GM18502 (cell line): Measurements from ENCODE around the gene TMEM138.

Experiments used
- ATAC-seq: cut with Tn5 transposase; IDR thresholded peaks from one replicate; pipeline ENCODE4 v1.9.1; 2021; ENCODE audit warnings: mild to moderate bottlenecking; ENCODE audit not compliant: unreplicated experiment, poor library complexity

The TMEM138 gene

DNA sequence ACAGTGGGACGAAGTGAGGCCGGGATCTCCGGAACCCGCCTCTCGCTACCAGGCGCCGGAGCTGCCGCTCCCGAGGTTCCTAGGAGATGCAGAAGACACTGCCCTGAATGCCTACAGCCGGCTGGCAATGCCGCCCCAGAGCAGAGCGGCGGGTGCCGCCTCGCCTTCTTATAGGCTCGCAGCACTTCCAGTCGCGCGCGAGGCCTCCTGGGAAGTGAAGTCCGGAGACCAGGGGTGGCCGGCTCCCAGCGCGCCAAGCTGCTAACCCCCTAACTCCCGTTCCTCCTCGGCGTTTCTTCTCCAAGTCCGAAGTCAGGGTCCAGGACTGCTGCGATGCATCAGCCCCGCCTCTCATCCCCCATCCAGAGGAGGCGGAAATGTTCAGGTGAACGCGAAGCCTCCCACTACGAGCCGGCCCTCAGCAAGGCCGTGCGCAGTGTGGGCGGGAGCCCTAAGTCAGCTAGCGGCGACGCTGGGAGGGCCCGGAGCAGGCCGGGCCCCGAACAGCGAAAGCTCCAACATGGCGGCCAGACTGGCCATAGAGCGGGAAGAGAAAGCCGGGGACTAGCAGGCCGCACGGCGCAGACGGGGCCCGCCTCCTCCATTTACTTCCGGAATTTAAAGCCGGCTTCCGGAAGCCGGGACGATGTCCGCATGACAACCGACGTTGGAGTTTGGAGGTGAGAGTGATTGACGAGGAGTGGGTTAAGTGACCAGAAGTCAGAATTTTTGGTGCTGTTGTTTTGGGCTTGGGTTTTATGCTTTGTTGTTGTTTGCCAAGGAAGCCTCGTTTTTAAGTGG is at the start of gene TMEM138, which contains the start of gene CYB561A3:
TSS of gene TMEM138 (plus strand) at position 634 of the 801 bp plus-strand sequence. CDS start 2,017 bp downstream, outside the sequence.
TSS of gene CYB561A3 (minus strand) at position 142 of the 801 bp plus-strand sequence. CDS start 5,169 bp downstream, outside the sequence.
- peak; percentile 83 for ATAC-seq

DNA sequence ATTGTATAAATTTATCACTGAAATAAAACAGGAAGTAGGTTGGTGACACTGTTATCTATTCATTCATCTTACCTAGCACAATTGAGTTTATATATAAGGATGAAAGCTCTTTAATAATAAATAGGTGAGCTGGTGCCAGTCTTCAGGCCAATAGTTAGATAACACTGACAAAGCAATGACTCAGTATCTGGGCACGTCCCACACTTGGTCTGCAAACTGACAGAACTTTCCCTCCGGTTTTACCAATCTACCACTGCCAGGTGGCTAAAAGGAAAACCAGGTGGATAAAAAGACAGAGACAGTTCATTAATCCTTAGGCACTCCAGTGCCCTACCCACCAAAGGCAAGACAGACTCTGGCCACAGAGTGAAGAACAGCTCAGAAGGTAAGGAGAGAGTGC is 46.9 kb upstream of the TMEM138 start:
- no peak for ATAC-seq

DNA sequence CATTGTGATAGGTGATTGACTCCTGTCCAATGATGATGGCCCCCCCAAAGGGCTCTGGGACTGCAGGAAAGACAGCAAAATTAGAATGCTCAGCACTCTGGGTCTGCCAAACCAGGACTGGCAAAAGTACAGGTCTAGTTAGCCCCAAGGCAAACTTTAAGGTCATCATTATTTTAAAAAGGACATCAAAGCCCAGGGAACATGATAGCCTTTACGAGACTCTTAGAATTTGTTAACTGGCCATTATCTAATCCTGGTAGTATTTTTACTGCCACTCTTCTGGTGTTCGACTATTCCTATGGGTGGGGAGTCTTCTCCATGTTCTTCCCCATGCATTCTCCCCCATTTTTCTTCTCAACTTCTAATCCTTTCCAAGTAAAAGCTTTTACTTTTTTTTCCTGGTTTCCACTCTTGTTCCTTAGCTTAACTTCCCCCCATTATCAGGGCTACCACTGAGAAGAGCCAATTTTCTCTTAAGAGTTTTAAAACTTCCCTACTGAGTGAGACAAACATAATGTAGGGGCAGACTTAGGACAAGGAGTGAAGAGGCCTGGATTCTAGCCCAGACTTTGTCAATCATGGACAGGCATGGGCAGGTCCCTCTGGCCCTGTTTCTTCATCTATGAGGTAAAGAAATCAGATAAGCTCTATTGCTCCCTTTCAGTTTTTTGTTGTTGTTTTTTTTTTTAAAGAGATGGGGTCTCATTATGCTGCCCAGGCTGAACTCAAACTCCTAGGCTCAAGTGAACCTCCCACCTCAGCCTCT is 36.3 kb upstream of the TMEM138 start:
- ATAC-seq = no peak

DNA sequence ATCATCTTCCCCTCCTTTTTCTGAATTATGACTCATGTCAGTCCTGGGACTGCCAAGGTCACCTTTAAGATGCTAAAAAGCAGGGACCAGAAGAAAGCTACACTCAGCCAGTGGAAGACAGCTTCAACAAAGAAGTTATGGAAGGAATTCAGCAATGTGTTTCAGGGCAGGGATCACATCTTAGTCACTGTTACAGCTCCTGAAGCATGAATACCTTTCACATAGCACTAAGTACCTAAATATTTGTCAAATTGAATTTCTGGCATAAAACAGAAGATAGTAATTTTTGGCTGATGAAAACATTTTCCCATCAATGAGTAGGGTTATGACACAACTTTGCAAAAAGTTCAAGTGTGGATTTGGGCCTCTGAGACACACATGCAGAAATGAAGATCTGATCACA is 34.5 kb upstream of the TMEM138 start:
- ATAC-seq = no peak

DNA sequence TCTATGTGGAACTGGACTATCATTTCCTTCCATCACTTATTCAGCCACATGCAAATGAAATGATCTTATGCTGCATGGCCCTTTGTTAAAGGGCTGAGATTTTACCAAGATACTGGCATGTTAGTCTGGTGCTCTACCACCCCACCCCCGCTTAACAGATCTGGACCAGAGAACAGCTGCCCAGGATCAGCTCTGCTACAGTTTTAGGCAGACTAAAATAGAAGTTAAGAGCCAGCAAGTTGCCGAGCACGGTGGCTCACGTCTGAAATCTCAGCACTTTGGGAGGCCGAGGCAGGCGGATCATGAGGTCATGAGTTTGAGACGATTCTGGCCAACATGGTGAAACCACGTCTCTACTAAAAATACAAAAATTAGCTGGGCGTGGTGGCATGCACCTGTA is 33.8 kb upstream of the TMEM138 start:
- ATAC-seq = no peak

DNA sequence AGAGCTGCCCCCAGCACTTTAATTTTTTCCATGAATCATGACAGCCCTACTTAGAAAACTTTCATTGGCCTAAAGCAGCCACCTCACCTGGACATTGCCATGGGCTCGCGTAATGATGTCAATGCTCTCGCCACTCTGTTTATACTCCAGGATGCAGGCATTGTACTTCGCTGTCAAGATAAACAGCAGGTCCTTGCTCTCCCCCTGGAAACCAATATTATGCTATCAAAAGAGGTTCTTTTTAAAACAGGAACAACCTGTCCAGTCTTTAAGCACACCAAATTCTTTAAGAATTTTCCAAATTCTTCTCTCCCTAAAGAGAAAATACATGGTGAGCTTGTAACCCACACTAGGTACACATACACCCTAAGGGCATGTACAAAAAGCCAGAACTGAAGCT is 32.3 kb upstream of the TMEM138 start:
- ATAC-seq = no peak

DNA sequence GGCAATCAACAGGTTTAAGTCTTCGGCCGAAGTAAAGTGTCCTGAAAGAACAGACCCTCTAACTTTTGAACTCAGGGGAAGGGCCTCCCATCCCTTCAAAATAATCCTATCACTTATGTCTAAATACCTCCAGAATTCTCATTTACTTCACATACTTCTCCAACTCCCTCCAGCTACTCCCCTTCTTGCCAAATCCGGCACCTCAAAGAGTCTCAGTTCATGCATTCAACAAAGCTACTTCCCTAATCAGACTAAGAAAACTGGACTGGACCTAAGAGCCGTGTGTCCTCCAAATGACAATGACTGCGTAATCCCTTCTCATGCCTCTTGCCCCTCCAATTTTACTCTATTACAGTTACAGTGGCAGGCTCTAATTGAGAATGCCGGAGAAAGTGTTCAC is 30.5 kb upstream of the TMEM138 start:
- no peak for ATAC-seq

DNA sequence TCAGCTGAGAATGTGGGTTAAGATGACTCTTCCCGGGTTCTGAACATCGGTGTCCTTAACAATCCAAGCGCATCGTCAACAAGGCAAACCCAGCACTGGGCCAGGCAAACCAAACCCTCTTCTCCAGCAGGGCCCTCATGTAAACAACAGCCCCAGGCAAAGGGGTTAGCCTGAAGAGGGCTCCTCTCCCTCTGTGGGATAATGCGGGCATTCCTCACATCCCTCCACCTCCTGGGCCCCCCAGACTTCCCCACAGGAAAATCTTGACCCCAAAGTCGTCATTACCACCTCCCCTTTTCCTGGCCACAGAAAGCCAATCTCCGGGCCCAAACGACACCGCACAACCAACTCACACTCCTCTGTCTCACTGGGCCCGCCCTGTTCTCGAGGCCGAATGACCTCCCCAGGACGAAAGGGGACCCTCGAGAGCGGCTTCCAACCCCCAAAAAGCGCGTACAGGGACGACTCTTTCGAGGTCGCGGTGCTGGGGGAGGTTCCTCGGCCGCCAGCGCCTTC is 29.8 kb upstream of the TMEM138 start:
- ATAC-seq = no peak

DNA sequence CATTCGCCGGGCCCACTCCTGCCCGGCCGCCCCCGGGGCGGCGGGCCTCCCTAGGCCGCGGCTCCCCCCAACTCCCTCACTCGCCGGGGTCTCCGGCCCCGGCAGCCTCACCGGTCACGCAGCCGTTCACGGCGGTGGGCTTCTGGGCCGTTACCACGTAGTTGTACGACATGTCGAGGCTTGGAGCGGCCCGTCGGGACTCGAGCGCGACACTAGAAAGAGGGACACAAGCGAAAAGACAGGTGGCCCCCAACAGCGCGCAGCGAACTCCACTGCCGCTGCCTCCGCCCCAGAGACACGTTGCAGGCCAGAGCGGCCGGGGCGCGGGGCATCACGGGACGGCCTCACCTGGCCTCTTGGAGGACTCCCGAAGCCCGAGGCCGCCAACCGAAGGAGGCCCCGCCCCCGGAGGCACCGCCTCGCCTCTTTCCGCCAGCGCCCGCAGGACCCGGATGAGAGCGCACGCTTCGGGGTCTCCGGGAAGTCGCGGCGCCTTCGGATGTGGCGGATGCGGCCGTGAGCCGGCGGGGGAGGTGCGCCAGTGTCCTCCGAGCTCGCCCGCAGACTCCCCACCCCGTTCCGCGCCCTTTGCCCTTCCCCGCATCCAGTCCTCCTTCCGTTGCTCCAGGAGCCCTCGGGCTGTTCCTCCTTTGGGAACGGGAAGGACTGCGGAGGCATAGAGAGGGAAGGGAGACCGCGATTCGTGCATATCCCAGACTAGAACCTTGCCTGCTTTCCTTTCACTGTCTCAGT is 29.2 kb upstream of the TMEM138 start, which contains the start of the genes DDB1 and TKFC:
TSS of gene DDB1 (minus strand) at position 309 of the 753 bp plus-strand sequence. CDS start at position 172, 137 bp downstream.
TSS of gene TKFC (plus strand) at position 432 of the 753 bp plus-strand sequence. CDS start 1,501 bp downstream, outside the sequence.
- ATAC-seq = peak; percentile 86

DNA sequence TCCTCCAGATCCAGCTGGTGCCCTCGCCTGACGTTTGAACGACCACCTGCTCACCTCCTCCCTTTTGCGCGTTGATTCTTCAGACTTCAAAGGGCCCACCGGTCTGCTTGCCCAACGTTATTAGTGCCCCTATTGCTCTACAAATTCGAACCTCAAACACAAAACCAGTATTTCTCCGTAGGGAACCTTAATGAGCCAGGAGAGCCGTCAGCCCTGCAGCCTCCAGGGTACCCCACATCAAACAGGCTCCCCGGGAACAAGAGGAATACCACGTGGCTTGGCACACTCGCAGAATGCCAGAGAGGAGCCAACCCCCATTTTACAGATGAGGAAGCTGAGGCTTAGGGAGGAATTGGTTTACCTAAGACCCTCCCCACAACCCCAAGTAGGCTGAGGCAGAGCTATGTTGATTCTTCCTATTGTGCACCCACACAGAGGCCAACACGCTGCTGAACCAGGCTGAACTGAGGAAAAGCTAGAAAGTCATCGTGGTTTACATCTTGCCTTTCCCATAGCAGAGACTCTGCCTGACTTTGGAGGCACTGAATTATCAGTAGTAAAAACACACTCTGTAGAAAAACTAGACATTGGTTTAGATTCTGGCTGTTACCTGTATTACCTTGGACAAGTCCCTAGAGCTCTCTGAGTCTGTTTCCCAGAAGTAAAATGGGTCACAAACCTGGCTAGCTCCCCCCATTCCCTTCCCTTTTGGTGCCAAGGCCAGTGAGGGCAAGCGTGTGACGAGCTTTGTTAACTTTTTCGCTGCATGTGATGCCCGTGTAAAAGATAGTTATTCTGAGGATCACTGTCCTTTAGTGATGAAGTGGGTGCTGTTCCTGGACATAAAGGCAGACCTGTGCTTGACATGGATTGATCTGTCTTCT is 28.4 kb upstream of the TMEM138 start:
- ATAC-seq = no peak

DNA sequence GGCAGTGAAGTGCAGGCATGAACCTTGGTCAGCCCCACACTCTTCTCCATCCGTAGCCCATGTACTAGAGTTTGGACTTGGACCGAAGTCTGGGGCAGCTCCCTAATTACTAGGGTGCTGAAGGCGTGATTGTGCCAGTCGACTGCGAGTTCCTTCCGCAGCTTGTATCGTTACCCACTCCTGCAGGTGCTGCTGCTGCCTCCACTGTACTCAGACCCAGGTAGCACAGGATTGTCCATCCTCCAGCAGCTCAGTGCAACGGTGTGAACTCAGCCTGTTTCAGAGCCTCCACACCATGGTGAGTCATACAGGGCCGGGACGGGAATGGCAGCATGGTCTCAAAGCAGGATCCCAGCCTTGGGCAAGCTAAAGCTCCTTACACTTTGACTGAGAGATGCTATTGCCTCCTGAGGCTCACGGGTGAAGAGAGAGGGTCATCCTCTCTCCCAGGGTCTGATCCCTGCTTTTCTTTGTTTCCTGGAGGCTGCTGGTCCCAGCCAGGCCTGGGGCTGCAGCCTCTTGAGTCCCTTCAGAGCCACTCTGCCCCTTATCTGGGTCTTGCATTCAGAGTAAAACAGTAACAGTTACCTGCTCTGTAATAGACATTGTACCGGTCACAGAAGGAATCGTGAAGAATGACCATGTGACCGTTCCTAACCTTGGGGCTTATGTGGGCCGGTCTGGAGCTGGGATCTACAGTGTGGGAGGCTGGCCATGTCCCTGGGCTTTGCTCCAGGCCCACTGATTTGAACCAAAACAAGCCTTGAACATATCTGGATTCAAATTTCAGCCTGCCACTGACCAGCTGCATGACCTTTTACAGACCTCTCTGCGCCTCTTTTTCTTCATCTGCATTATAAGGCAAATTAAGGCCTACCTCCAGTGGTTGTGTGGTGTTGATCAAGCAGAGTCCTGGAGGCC is 27.5 kb upstream of the TMEM138 start:
- ATAC-seq = no peak

DNA sequence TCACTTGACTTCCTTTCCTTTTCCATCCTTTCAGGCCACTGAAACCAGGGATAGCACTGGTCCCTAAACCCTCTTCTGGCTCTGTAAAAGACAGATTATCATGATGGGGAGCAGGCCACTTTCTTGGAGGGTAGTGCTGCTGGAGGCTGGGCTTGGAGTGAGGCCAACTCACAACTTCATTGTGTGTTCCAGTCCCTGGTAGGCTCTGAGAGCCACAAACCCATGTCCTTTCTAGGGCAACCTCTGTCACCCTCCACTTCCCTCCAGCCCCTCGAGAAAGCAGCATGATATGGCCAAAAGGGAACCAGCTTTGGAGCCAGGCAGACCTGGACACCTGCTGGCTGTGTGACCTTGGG is 26.8 kb upstream of the TMEM138 start:
- no peak for ATAC-seq

DNA sequence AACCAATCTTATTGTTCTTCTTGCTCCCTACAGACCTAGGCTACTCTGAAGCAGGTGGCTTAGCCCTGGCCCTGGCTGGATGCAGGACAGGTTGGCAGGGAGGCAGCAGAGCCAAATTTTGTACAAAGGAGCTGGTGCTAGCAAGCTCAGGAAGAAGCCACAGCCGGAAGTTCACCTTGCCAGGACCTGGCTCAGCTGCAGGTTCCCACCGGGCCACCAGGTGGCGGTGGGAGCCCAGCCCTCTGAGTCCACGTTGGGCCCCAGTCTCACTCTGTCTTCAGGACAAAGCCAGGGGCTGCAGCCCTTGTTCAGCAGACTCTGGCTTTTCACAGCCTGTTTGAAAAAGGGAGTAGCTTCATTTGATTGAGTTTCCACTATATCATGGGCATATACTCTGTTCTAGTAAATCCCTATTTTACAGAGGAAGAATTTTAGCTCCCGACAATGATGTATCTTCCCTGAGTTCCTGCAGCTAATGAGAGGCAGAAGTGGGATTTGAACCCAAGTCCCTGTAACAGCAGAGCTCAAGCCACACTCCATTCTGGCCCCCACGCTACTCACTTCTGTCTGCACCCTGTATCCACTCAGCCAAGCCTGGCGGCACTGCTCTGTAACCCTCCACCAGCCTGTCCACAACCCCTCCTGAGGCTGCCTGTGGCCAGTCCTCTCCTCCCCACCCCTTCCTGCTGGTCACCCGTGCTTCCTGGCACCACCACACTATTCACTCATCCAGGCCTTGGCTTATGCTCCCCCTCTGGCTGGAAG is 25.8 kb upstream of the TMEM138 start:
- peak; percentile 56 for ATAC-seq

DNA sequence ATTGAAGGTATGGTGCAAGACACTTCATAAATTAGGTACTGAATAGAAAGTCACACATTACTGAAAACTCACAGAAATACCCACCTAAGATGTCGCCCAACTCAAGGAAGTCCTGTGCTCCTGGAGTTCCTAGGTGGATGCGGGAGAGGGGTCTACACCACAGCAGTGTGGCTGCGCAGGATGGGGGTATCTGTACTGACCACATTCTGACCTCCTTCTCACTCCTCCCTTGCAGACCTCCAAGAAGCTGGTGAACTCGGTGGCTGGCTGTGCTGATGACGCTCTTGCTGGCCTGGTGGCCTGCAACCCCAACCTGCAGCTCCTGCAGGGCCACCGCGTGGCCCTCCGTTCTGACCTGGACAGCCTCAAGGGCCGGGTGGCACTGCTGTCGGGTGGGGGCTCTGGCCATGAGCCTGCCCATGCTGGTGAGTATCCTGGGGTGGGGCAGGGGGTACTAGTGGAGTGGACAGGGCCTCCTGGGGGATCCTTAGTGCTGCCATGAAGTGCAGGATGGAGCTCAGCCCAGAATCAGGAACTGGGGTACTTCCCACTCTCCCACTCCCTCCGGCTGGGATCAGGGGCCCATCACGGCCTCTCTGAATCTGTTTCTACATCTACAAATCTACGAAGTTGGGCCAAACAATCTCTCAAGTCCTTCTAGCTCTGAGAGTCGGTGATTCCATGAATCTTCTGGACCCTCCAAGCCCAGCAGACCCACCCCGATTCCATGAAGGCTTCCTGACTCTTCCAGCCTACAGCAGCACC is 24.3 kb upstream of the TMEM138 start:
- ATAC-seq = no peak

DNA sequence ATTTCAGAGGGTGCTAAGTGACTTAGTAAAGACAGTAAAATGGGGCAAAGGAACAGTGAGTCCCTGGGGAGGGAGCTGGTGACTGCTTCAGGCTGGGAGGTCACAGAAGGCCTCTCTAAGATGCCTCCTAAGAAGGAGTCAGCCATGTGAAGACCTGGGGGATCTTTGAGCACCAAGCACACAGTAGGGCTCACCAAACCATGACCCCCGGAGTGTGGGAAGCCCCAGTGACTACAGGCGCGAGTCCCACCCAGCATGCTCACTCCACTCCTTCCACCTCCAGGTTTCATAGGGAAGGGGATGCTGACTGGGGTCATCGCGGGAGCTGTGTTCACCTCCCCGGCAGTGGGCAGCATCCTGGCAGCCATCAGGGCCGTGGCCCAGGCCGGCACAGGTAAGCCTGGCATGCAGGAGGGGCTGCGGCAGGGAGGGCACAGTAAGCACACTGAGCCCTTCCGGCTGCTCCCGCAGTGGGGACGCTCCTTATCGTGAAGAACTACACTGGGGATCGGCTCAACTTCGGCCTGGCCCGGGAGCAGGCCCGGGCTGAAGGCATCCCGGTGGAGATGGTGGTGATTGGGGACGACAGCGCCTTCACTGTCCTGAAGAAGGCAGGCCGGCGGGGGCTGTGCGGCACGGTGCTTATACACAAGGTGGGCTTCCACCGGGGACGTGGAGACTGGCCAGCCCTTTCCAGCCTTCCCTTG is 23.2 kb upstream of the TMEM138 start:
- no peak for ATAC-seq

DNA sequence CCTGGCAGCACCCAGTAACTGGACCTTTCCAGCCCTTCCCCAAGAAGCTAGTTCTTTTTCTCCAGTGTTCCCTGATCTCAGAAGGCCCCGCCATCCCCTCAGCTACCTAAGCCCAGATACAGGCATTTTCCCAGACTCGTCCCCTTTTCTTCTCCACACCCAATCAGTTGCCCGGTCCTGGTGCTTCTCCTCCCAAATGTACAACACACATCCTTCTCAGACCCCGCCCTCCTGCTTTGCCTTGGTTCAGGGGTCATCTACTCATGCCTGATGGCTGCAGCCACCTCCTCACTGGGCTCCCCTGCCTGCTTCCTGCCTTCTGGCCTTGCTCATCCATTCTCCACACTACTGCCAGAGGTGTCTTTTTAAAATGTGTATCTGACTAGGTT is 22.7 kb upstream of the TMEM138 start:
- no peak for ATAC-seq
